Transverse colon (tissue), 4 donors: Measurements from ENCODE around the gene SNX30. TPM values are rescaled to one million over a fixed set of nuclear protein-coding genes. Genes with fewer than 3 reads are reported as not detected.

Source experiments
- DNase-seq: peaks from one replicate; pipeline ENCODE4 v3.0.0-alpha.2; 2019
- H3K27ac ChIP-seq, 4 donors: fragments of 200-600 bp; sonication (generic); 2 replicates each; pipeline ENCODE4 v1.5.1; 2016 to 2018; ENCODE audit warnings: inconsistent platforms in 4 of 4
- H3K27me3 ChIP-seq: fragments of 200-600 bp; sonication (generic); 2 replicates; pipeline ENCODE4 v1.5.1; 2017; ENCODE audit warnings: inconsistent platforms
- H3K36me3 ChIP-seq, 4 donors: fragments of 200-600 bp; sonication (generic); 2 replicates each; pipeline ENCODE4 v1.5.1; 2017 to 2019; ENCODE audit warnings: inconsistent platforms in 4 of 4
- H3K4me1 ChIP-seq, 4 donors: fragments of 200-600 bp; sonication (generic); 2 replicates each; pipeline ENCODE4 v1.5.1; 2017 to 2020; ENCODE audit warnings: inconsistent platforms in 4 of 4
- H3K4me3 ChIP-seq, 4 donors: fragments of 200-600 bp; sonication (generic); 1 replicate in 1 of 4; 2 replicates in 3 of 4; pipeline versions ENCODE4 v1.5.1 to v1.6.1; 2017 to 2019; ENCODE audit warnings: inconsistent platforms in 4 of 4
- H3K9me3 ChIP-seq, 2 donors: fragments of 200-600 bp; sonication (generic); 2 replicates each; pipeline ENCODE4 v1.5.1; 2017 to 2019; ENCODE audit warnings: inconsistent platforms in 2 of 2
- EP300 ChIP-seq: sonication (generic); formaldehyde crosslinking; IDR thresholded peaks from one replicate; pipeline ENCODE4 v1.6.1; 2017; ENCODE audit warnings: antibody characterized with exemption, low read depth
- POLR2A ChIP-seq: fragments of 450-650 bp; IDR thresholded peaks from one replicate; pipeline ENCODE4 v1.6.1; 2016; ENCODE audit warnings: antibody characterized with exemption, mild to moderate bottlenecking, moderate library complexity
- POLR2AphosphoS5 ChIP-seq, 3 donors: sonication (generic); formaldehyde crosslinking; IDR thresholded peaks; one replicate each; pipeline ENCODE4 v1.6.1; 2016; ENCODE audit warnings: antibody characterized with exemption in 3 of 3
- WGBS, 2 donors: methylation state at CpG; one replicate each; pipeline ENCODE4 v1.1.5; 2018; ENCODE audit warnings: low coverage in 1 of 2; 5-methylcytosine and 5-hydroxymethylcytosine counted together
- in situ Hi-C, 4 donors: fragments of 200-750 bp; cut with MboI; loops; one replicate each; pipeline versions ENCODE4 v1.15.0 to v1.15.1; 2017; ENCODE audit warnings: low sequenced_read_pairs in 3 of 4, low pct_ligation_motif_present in 1 of 4, low pct_unique_long_range_greater_than_20kb in 1 of 4
- intact Hi-C: fragments of 100-400 bp; cut with DNase I; formaldehyde crosslinking; loops from one replicate; pipeline ENCODE4 v1.15.1; 2023; ENCODE audit warnings: low total_unique reads
- total RNA-seq, 4 donors: library from RNA; depleted of rRNA; stranded (reverse); fragments of >200 nt; gene quantifications; one replicate each; pipeline ENCODE4 v1.1.0, GENCODE V29; 2016
- TF ChIP-seq, protein P1 (sequence below), 5 experiments: fragments of 200-600 bp in 3 of 5; fragments of 450-650 bp in 2 of 5; sonication (generic) in 3 of 5; IDR thresholded peaks; 1 replicate in 2 of 5; 2 replicates in 3 of 5; pipeline ENCODE4 v1.5.1; 2016 to 2017; ENCODE audit warnings: antibody characterized with exemption in 5 of 5, inconsistent platforms in 3 of 5, mild to moderate bottlenecking in 2 of 5, moderate library complexity in 1 of 5

SNX30 gene
- total RNA-seq, 4 donors from 2014 or later: 15.7 to 46.4 (median 45.7) TPM

DNA sequence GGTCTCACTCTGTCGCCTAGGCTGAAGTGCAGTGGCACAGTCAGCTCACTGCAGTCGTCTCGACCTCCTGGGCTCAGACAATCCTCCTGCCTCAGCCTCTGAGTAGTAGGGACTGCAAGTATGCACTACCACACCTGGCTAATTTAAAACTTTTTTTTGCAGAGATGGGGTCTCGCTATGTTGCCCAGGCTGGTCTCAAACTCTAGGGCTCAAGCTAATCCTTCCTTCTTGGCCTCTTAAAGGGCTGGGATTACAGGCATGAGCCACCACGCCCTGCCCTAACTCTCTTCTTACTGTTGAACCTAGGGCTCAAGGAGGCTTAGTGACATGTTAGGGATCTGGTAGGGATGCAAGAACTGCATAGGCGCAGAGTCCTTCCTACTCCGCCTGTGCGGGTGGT lies 65.3 kb downstream of the SNX30 start:
- 83 to 94% methylated on average over 3 to 8 of the region's 8 CpGs for WGBS, 2 donors
- no peaks in the 10 kb centered on the region for H3K27me3 ChIP-seq
- DNase-seq: no peak
- in situ Hi-C loops (loop anchor here in 1 of 4 donors (25.0 kb wide), 1 partner anchor 729 kb away; no protein-coding TSS in a partner anchor), intact Hi-C loops (no loop called here)
- peaks cover 0 to 7% (median 2%) of the 10 kb centered on the region in 4 donors for H3K36me3 ChIP-seq
- TF ChIP-seq POLR2AphosphoS5 (IDR thresholded peaks at IDR 0.05) (no peak), EP300 (no peak), POLR2A (no peak)
- H3K9me3 ChIP-seq: no peaks in the 10 kb centered on the region
- H3K4me3 ChIP-seq: no peak overlapping the region
- no peak overlapping the region for H3K27ac ChIP-seq
- H3K4me1 ChIP-seq: peaks cover 0 to 6% (median 3%) of the 10 kb centered on the region in 4 donors

DNA sequence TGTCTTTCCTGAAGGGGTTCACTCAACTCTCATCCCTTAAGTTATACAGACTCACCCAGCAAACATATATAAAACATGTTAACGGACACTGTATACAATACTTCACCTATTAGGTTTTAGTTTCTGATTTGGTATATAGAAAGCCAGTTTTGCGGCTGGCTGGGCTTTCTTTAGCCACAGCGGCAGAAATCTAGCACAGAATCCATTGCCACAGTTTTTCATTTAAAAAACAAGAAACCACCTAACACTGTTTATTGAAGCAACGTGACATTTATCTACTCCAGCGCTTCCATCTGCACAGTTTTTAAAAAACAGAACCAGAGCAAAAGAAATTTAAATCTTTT lies 67.3 kb downstream of the SNX30 start:
- Histone ChIP-seq H3K9me3 (no peaks in the 10 kb centered on the region), H3K27ac (no peak overlapping the region), H3K36me3 (peaks cover 0 to 7% (median 2%) of the 10 kb centered on the region in 4 donors), H3K27me3 (no peaks in the 10 kb centered on the region), H3K4me3 (no peak overlapping the region), H3K4me1 (peaks cover 0 to 6% (median 3%) of the 10 kb centered on the region in 4 donors)
- WGBS, 2 donors: 89 to 96% methylated on average over 5 of the region's 5 CpGs
- intact Hi-C loops (no loop called here), in situ Hi-C loops (loop anchor here in 1 of 4 donors (25.0 kb wide), 1 partner anchor 731 kb away; no protein-coding TSS in a partner anchor)
- DNase-seq: no peak
- TF ChIP-seq, protein P1, sequence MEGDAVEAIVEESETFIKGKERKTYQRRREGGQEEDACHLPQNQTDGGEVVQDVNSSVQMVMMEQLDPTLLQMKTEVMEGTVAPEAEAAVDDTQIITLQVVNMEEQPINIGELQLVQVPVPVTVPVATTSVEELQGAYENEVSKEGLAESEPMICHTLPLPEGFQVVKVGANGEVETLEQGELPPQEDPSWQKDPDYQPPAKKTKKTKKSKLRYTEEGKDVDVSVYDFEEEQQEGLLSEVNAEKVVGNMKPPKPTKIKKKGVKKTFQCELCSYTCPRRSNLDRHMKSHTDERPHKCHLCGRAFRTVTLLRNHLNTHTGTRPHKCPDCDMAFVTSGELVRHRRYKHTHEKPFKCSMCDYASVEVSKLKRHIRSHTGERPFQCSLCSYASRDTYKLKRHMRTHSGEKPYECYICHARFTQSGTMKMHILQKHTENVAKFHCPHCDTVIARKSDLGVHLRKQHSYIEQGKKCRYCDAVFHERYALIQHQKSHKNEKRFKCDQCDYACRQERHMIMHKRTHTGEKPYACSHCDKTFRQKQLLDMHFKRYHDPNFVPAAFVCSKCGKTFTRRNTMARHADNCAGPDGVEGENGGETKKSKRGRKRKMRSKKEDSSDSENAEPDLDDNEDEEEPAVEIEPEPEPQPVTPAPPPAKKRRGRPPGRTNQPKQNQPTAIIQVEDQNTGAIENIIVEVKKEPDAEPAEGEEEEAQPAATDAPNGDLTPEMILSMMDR (IDR thresholded peaks at IDR 0.05): no peak
- no peak for TF ChIP-seq POLR2A
- no peak for TF ChIP-seq POLR2AphosphoS5 (IDR thresholded peaks at IDR 0.05)
- TF ChIP-seq EP300: no peak

DNA sequence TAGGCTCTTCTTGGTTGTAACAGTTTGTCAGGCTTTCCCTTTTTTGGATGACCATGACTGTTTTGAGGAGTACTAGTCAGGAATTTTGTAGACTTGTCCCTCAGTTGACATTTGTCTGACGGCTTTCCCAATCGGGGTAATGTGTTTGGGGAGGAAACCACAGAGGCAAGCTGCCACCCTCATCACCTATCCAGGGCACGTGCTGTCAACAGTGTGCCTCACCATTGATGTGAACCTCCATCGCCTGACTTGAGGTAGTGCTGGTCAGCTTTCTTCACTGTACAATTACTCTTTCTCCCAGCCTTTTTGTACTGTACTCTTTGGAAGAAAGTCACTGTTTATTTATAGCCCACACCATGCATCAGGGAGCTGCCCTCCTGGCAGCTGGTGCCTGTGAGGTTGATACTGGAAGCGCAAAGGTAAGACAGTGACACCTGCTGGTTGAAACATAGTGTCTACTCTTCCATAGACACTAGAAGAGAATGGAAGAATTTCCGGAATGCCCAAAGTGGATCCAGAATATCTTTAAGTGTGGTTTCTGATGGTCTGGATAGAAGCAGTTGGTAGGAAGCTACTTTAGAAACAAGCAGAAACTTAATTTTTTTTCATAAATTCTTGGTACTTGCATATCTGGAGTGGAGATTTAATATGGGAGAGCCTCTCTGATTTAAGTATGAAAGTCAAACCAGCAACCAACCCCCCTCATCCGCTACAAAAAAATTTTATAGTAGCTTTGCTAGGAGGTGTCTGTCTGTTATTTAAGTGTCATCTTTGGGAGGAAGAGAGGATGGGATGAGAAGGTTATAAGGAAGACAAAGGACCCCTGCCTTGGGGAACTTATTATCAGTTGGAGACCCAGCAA lies 69.3 kb downstream of the SNX30 start:
- WGBS, 2 donors: 30 to 43% methylated on average over 2 to 7 of the region's 7 CpGs
- no peaks in the 10 kb centered on the region for H3K9me3 ChIP-seq
- H3K4me3 ChIP-seq: no peak overlapping the region
- intact Hi-C loops: no loop called here
- H3K36me3 ChIP-seq: peaks cover 0 to 7% (median 2%) of the 10 kb centered on the region in 4 donors
- H3K4me1 ChIP-seq: peaks cover 2 to 6% (median 4%) of the 10 kb centered on the region in 4 donors
- H3K27ac ChIP-seq: no peak overlapping the region
- peak; percentile 22 for DNase-seq
- no peaks in the 10 kb centered on the region for H3K27me3 ChIP-seq
- in situ Hi-C loops: loop anchor here in 1 of 4 donors (25.0 kb wide), 1 partner anchor 733 kb away; no protein-coding TSS in a partner anchor
- TF ChIP-seq POLR2A: no peak
- TF ChIP-seq, protein P1 (IDR thresholded peaks at IDR 0.05): peak; percentile 62 to 70 (median 66)

DNA sequence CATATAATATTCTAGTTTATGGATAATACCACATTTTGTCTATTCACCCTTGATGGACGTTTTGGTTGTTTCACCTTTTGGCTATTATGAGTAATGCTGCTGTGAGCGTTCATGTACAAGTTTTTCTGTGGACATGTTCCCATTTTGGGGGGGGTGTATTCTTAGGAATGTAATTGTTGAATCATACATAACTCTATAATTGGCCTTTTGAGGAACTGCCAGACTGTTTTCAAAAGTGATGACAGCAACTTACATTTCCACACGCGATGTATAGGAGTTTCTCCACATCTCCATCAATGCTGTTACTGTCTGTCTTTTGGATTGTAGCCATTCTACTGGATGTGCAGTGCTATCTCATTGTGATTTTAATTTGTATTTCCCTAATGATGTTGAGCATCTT lies 70.3 kb downstream of the SNX30 start:
- no peak overlapping the region for H3K4me3 ChIP-seq
- TF ChIP-seq, protein P1 (IDR thresholded peaks at IDR 0.05): no peak
- TF ChIP-seq POLR2A (no peak), POLR2AphosphoS5 (IDR thresholded peaks at IDR 0.05) (no peak), EP300 (no peak)
- H3K9me3 ChIP-seq: no peaks in the 10 kb centered on the region
- intact Hi-C loops: no loop called here
- 82 to 100% methylated on average over 4 of the region's 4 CpGs for whole genome bisulfite sequencing, 2 donors
- H3K36me3 ChIP-seq: peaks cover 0 to 7% (median 2%) of the 10 kb centered on the region in 4 donors
- in situ Hi-C loops: loop anchor here in 1 of 4 donors (25.0 kb wide), 1 partner anchor 734 kb away; no protein-coding TSS in a partner anchor
- no peak overlapping the region for H3K27ac ChIP-seq
- DNase-seq: no peak
- peaks cover 2 to 6% (median 4%) of the 10 kb centered on the region in 4 donors for H3K4me1 ChIP-seq
- H3K27me3 ChIP-seq: no peaks in the 10 kb centered on the region
